Osteocyte (in vitro differentiated cells): ENCODE results near the gene PTPRM. TPM values are rescaled to one million over a fixed set of nuclear protein-coding genes. Genes with fewer than 3 reads are reported as not detected.

Source experiments
- DNase-seq: peaks from one replicate; pipeline ENCODE4 v3.0.0; 2021; ENCODE audit warnings: mixed read lengths; ENCODE audit not compliant: unreplicated experiment; ENCODE audit errors: extremely low spot score
- H3K27ac Mint-ChIP-seq: one replicate; pipeline ENCODE4 v1.8.0; 2021; ENCODE audit warnings: mild to moderate bottlenecking, mixed read lengths; ENCODE audit not compliant: unreplicated experiment
- H3K27me3 Mint-ChIP-seq: one replicate; pipeline ENCODE4 v1.8.0; 2021; ENCODE audit warnings: mixed read lengths; ENCODE audit not compliant: unreplicated experiment
- H3K36me3 Mint-ChIP-seq: one replicate; pipeline ENCODE4 v1.8.0; 2021; ENCODE audit warnings: mixed read lengths; ENCODE audit not compliant: unreplicated experiment
- H3K4me1 Mint-ChIP-seq: one replicate; pipeline ENCODE4 v1.8.0; 2021; ENCODE audit warnings: mixed read lengths; ENCODE audit not compliant: unreplicated experiment
- H3K4me3 Mint-ChIP-seq: one replicate; pipeline ENCODE4 v1.8.0; 2021; ENCODE audit warnings: mild to moderate bottlenecking, moderate library complexity, mixed read lengths; ENCODE audit not compliant: unreplicated experiment
- H3K9me3 Mint-ChIP-seq: one replicate; pipeline ENCODE4 v1.8.0; 2021; ENCODE audit warnings: mixed read lengths; ENCODE audit not compliant: unreplicated experiment
- total RNA-seq: library from RNA; stranded (reverse); gene quantifications from 2 replicates; pipeline ENCODE4 v1.2.1, GENCODE V29; 2021
- TF ChIP-seq, protein P1 (sequence below): fragments of 200-600 bp; sonication (generic); IDR thresholded peaks from 2 replicates; pipeline ENCODE4 v1.5.0; 2021; ENCODE audit warnings: antibody characterized with exemption, mild to moderate bottlenecking, moderate library complexity

PTPRM gene
- total RNA-seq, 1 donor from 2014 or later = 105 TPM

DNA sequence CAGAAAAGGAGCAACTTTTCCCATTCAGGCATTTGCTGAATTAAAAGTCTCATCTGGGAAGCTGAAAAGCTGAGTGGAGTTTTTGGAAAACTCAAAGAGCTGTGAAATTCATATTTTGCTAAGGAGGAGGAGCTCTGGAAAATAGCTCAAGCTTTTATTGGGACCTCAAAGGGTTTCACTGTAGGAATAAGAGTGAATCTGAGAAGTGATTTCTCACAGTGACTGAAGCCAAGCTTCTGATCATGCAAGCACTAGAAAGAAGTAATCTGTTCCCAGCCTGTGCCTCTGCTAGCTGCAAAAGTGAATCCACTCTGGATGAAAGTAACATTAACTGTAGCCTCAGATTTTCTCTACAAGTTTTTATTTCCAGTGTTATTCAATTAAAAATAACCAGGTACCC, 283.3 kb downstream of the PTPRM start:
- H3K36me3 Mint-ChIP-seq = peaks cover 19% of the 10 kb centered on the region
- no peak overlapping the region for H3K4me3 Mint-ChIP-seq
- DNase-seq = no peak
- H3K9me3 Mint-ChIP-seq = peaks cover 14% of the 10 kb centered on the region
- H3K4me1 Mint-ChIP-seq = peaks cover 7% of the 10 kb centered on the region
- no peak overlapping the region for H3K27ac Mint-ChIP-seq
- TF ChIP-seq, protein P1, sequence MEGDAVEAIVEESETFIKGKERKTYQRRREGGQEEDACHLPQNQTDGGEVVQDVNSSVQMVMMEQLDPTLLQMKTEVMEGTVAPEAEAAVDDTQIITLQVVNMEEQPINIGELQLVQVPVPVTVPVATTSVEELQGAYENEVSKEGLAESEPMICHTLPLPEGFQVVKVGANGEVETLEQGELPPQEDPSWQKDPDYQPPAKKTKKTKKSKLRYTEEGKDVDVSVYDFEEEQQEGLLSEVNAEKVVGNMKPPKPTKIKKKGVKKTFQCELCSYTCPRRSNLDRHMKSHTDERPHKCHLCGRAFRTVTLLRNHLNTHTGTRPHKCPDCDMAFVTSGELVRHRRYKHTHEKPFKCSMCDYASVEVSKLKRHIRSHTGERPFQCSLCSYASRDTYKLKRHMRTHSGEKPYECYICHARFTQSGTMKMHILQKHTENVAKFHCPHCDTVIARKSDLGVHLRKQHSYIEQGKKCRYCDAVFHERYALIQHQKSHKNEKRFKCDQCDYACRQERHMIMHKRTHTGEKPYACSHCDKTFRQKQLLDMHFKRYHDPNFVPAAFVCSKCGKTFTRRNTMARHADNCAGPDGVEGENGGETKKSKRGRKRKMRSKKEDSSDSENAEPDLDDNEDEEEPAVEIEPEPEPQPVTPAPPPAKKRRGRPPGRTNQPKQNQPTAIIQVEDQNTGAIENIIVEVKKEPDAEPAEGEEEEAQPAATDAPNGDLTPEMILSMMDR = no peak
- no peaks in the 10 kb centered on the region for H3K27me3 Mint-ChIP-seq

DNA sequence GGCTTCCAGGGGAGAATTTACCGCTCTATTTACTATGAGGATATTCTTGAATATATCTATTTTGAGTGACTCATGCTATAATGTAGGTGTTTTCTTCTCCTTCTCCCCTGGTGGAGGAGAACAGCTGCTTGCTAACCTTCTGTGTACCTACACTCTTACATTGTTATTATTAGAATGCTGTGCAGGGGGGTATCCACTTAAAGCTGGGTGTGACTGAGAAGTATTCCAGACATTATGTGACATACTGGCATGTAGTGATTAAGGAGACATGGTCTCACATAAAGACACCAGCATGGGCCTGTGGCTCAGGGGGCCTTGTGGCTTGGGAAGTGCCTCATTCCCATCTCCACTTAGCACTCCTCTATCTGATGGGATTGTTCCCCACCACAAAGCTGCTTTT, 287.9 kb downstream of the PTPRM start:
- TF ChIP-seq, protein P1 = no peak
- no peak for DNase-seq
- Mint-ChIP-seq H3K27me3 (no peaks in the 10 kb centered on the region), H3K36me3 (peaks cover 13% of the 10 kb centered on the region), H3K27ac (no peak overlapping the region), H3K4me1 (peaks cover 18% of the 10 kb centered on the region), H3K4me3 (no peak overlapping the region), H3K9me3 (peaks cover 14% of the 10 kb centered on the region)

GRCh38 chr18:7855671-7856070, 288.6 kb downstream of the PTPRM start:
- TF ChIP-seq, protein P1 = no peak
- Mint-ChIP-seq H3K36me3 (peaks cover 13% of the 10 kb centered on the region), H3K9me3 (peaks cover 14% of the 10 kb centered on the region), H3K27me3 (no peaks in the 10 kb centered on the region), H3K4me3 (no peak overlapping the region), H3K4me1 (peaks cover 19% of the 10 kb centered on the region), H3K27ac (no peak overlapping the region)
- DNase-seq = no peak

DNA sequence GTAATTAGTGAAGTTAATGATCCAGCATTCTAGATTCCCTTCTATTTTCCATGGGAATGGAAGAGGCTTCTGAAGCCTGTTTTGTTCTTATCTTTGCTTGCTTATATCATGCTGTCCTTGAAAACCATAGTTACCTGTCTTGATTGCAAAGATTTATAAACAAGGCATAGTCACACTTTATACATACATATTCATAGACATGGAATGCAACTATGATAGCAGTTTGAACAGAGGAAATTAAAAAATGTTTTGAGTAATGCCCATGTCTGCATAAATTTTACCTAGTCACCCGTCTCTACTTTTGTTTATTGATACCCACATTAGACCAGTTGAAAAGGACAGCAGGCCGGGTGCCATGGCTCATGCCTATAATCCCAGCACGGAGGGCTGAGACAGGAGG, 289.0 kb downstream of the PTPRM start:
- Mint-ChIP-seq H3K4me1 (peaks cover 23% of the 10 kb centered on the region), H3K27ac (no peak overlapping the region), H3K4me3 (no peak overlapping the region), H3K36me3 (peaks cover 10% of the 10 kb centered on the region), H3K27me3 (no peaks in the 10 kb centered on the region), H3K9me3 (peaks cover 10% of the 10 kb centered on the region)
- TF ChIP-seq, protein P1 = no peak
- DNase-seq = no peak

DNA sequence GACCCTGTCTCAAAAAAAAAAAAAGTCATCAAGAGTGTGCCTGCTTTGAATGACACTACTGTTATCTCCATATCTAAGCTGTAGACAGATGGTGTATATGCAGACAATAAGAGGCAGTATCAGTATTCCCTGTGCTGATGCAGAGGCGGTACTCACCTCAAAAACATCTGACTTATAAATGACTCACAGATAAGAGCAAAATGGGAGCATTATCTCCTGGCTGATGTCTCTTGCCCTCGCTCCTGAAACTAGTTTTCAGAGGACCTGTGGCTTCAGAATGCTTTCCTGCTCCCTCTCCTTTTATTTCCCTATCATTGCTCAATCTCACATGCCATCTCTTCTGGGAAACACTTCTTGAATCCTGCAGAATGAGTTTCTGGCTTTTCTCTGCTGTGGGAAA, 289.6 kb downstream of the PTPRM start:
- Mint-ChIP-seq H3K27ac (no peak overlapping the region), H3K4me1 (peaks cover 25% of the 10 kb centered on the region), H3K9me3 (peaks cover 5% of the 10 kb centered on the region), H3K4me3 (no peak overlapping the region), H3K27me3 (no peaks in the 10 kb centered on the region), H3K36me3 (peaks cover 4% of the 10 kb centered on the region)
- DNase-seq = no peak
- TF ChIP-seq, protein P1 = no peak
